ENCODE results near the gene RAI1. TPM values are rescaled to one million over a fixed set of nuclear protein-coding genes. Genes with fewer than 3 reads are reported as not detected.

The RAI1 gene
- total and polyA plus RNA-seq, 10 of the 15 experiments (the other 5 are each of a cell fraction or from before 2014, with no cell fraction given), result 0.66 to 37.7 (median 6.0) TPM

- intact Hi-C loops (cut with micrococcal nuclease; ENCODE audit: unreplicated experiment) (no loop called here), in situ Hi-C loops (cut with MboI) (loop anchor here (5.0 kb wide), 2 partner anchors 52 to 112 kb away; no protein-coding TSS in a partner anchor)
- ChIA-PET POLR2A (interaction anchor here (0.6 kb wide), 1 partner anchor 115 kb away, joined by 7 read pairs; no protein-coding TSS in a partner anchor), RAD21 (ENCODE audit: unreplicated experiment) (interaction anchor here (0.7 to 1.6 kb wide), 6 partner anchors 12 to 128 kb away, joined by 3 to 6 read pairs (median 4); no protein-coding TSS in a partner anchor), CTCF (interaction anchor here (0.6 to 5.3 kb wide), 3 partner anchors 11 to 49 kb away, joined by 3 to 86 read pairs (median 4); no protein-coding TSS in a partner anchor), SMC1A (ENCODE audit: uncharacterized antibody, unreplicated experiment) (interaction anchor here (0.7 to 3.7 kb wide), 5 partner anchors 10 to 131 kb away, joined by 3 to 17 read pairs (median 7); no protein-coding TSS in a partner anchor)
- Histone ChIP-seq H3K4me2 (ENCODE audit: control insufficient read depth, insufficient read depth) (no peak overlapping the region), H3K27ac (ENCODE audit: control insufficient read depth, insufficient read depth) (no peak overlapping the region), H2AFZ (ENCODE audit: control insufficient read depth, low read depth, low read length) (no peak overlapping the region), H3K4me3 (no peak overlapping the region), H3K9me3 (replicated peaks; ENCODE audit: control insufficient read depth, insufficient read depth, low read length) (no peaks in the 10 kb centered on the region), H3K4me1 (ENCODE audit: control insufficient read depth, insufficient read depth, low read length) (peaks cover 8% of the 10 kb centered on the region), H3K79me2 (ENCODE audit: control insufficient read depth, insufficient read depth, low read length) (no peaks in the 10 kb centered on the region), H3K27me3 (replicated peaks in 1 of 2; ENCODE audit: control insufficient read depth in 2 of 2, insufficient read depth in 2 of 2, low read length in 1 of 2) (no peaks in the 10 kb centered on the region), H3K9ac (ENCODE audit: control insufficient read depth, insufficient read depth, low read length) (no peak overlapping the region), H3K36me3 (ENCODE audit: control insufficient read depth in 2 of 2, insufficient read depth in 2 of 2, low read length in 1 of 2) (peaks cover 5 to 18% of the 10 kb centered on the region in 2 experiments; a peak in 3 of 4 replicates), H4K20me1 (ENCODE audit: control insufficient read depth, insufficient read depth) (0 out of 2 replicates have a peak, but pooled peaks cover 5% of the 10 kb centered on the region)
- ATAC-seq (no peak), FAIRE-seq (no peak), DNase-seq (ENCODE audit: low read depth, low spot score) (no peak)
- 98% methylated on average over 66 of the region's 68 CpGs for WGBS (ENCODE audit: insufficient coverage, insufficient replicate concordance, low lambda C conversion rate, missing lambda C conversion rate)
- BruUV-seq (replicated peaks), result TSS peak; percentile 17
- TF ChIP-seq CEBPZ (IDR thresholded peaks at IDR 0.05; ENCODE audit: low read depth, low read length) (no peak), SMC3 (IDR thresholded peaks at IDR 0.05; ENCODE audit: borderline replicate concordance, low read length) (no peak), RFX5 (IDR thresholded peaks at IDR 0.05; ENCODE audit: low read depth, low read length) (no peak), POLR2AphosphoS2 (IDR thresholded peaks at IDR 0.05; ENCODE audit: low read depth, low read length) (no peak), SKIL (IDR thresholded peaks at IDR 0.05; ENCODE audit: low read depth, poor library complexity, severe bottlenecking) (no peak), ZBTB40 (IDR thresholded peaks at IDR 0.05; ENCODE audit: borderline replicate concordance) (no peak), LARP7 (IDR thresholded peaks at IDR 0.05) (no peak), NRF1 (conservative IDR thresholded peaks at IDR 0.05; ENCODE audit: low read depth, low read length) (no peak), BCL3 (IDR thresholded peaks at IDR 0.05; ENCODE audit: borderline replicate concordance, insufficient read depth, low read depth, low read length, poor library complexity, severe bottlenecking) (no peak), PAX5 (IDR thresholded peaks at IDR 0.05; ENCODE audit: borderline replicate concordance, low read depth, low read length) (no peak)
These were observed 129.0 kb downstream of the RAI1 start for GRCh38 chr17:17810084-17810894.
